ENCODE data around the gene SCG5. TPM values are rescaled to one million over a fixed set of nuclear protein-coding genes. Genes with fewer than 3 reads are reported as not detected.

Gene SCG5
- total RNA-seq, 4 donors from 2014 or later = 1.2 to 6.6 (median 2.9) TPM

- Histone ChIP-seq H3K27me3 (peaks cover 0 to 23% (median 2%) of the 10 kb centered on the region in 4 donors), H3K4me1 (peaks cover 0 to 7% (median 6%) of the 10 kb centered on the region in 4 donors), H3K4me3 (no peak overlapping the region), H3K9me3 (no peaks in the 10 kb centered on the region), H3K36me3 (no peaks in the 10 kb centered on the region), H3K27ac (replicated peaks in 1 of 4) (no peak overlapping the region)
- no peak for DNase-seq (ENCODE audit: extremely low spot score)
- 98% methylated on average over 1 of the region's 1 CpG for WGBS
- intact Hi-C loops (cut with DNase I) = no loop called here
- no peak for TF ChIP-seq POLR2A (IDR thresholded peaks at IDR 0.05; ENCODE audit: low read depth)
- no peak for TF ChIP-seq CTCF (IDR thresholded peaks at IDR 0.05)
- TF ChIP-seq EP300 (IDR thresholded peaks at IDR 0.05) = no peak
- no peak for TF ChIP-seq POLR2AphosphoS5 (IDR thresholded peaks at IDR 0.05)
Observed at GRCh38 chr15:32643907-32644445, 2.5 kb downstream of the SCG5 start.

GRCh38 chr15:32646291-32646690, 4.8 kb downstream of the SCG5 start:
- Histone ChIP-seq H3K27ac (replicated peaks in 1 of 4) (no peak overlapping the region), H3K4me1 (peaks cover 0 to 9% (median 6%) of the 10 kb centered on the region in 4 donors), H3K4me3 (no peak overlapping the region), H3K9me3 (no peaks in the 10 kb centered on the region), H3K27me3 (peaks cover 0 to 22% (median 2%) of the 10 kb centered on the region in 4 donors), H3K36me3 (no peaks in the 10 kb centered on the region)
- WGBS = 64% methylated on average over 5 of the region's 5 CpGs
- intact Hi-C loops (cut with DNase I) = no loop called here
- TF ChIP-seq POLR2AphosphoS5 (IDR thresholded peaks at IDR 0.05) (no peak), EP300 (IDR thresholded peaks at IDR 0.05) (no peak), CTCF (IDR thresholded peaks at IDR 0.05) (no peak), POLR2A (IDR thresholded peaks at IDR 0.05; ENCODE audit: low read depth) (no peak)
- DNase-seq (ENCODE audit: extremely low spot score) = no peak

GRCh38 chr15:32649342-32649741, 7.8 kb downstream of the SCG5 start:
- no peaks in the 10 kb centered on the region for H3K9me3 ChIP-seq
- TF ChIP-seq EP300 (IDR thresholded peaks at IDR 0.05) (no peak), CTCF (IDR thresholded peaks at IDR 0.05) (no peak), POLR2AphosphoS5 (IDR thresholded peaks at IDR 0.05) (no peak), POLR2A (IDR thresholded peaks at IDR 0.05; ENCODE audit: low read depth) (no peak)
- DNase-seq (ENCODE audit: extremely low spot score) = no peak
- no peaks in the 10 kb centered on the region for H3K27me3 ChIP-seq
- WGBS = 79% methylated on average over 5 of the region's 5 CpGs
- intact Hi-C loops (cut with DNase I) = no loop called here
- no peaks in the 10 kb centered on the region for H3K36me3 ChIP-seq
- H3K4me1 ChIP-seq = peaks cover 0 to 23% (median 3%) of the 10 kb centered on the region in 4 donors
- H3K4me3 ChIP-seq = no peak overlapping the region
- no peak overlapping the region for H3K27ac ChIP-seq (replicated peaks in 1 of 4)

GRCh38 chr15:32651229-32651837, 9.8 kb downstream of the SCG5 start:
- Histone ChIP-seq H3K4me3 (no peak overlapping the region), H3K9me3 (no peaks in the 10 kb centered on the region), H3K36me3 (no peaks in the 10 kb centered on the region), H3K27ac (replicated peaks in 1 of 4) (no peak overlapping the region), H3K4me1 (peaks cover 0 to 23% (median 3%) of the 10 kb centered on the region in 4 donors), H3K27me3 (no peaks in the 10 kb centered on the region)
- intact Hi-C loops (cut with DNase I) = loop anchor here (10.0 kb wide), 1 partner anchor 483 kb away; no protein-coding TSS in a partner anchor
- no peak for DNase-seq (ENCODE audit: extremely low spot score)
- TF ChIP-seq POLR2A (IDR thresholded peaks at IDR 0.05; ENCODE audit: low read depth) (no peak), POLR2AphosphoS5 (IDR thresholded peaks at IDR 0.05) (no peak), CTCF (IDR thresholded peaks at IDR 0.05) (peak; percentile 76 to 94 (median 83))
- 50% methylated on average over 6 of the region's 6 CpGs for WGBS
